OCI-LY1 (cell line): ENCODE measurements around the gene GALNT10.

Source experiments
- EZH2 ChIP-seq: fragments of 200-600 bp; sonication (generic), shearing (Covaris generic); IDR thresholded peaks from 2 replicates; pipeline ENCODE4 v1.8.0; 2017; ENCODE audit warnings: borderline replicate concordance, mixed run types, mild to moderate bottlenecking, antibody characterized with exemption, low read length, moderate library complexity, mixed read lengths
- TF ChIP-seq, protein P1 (sequence below): fragments of 200-600 bp; sonication (generic), shearing (Covaris generic); IDR thresholded peaks from 2 replicates; pipeline ENCODE4 v1.5.1; 2017; ENCODE audit warnings: mild to moderate bottlenecking, antibody characterized with exemption, low read length, moderate library complexity, mixed read lengths

DNA sequence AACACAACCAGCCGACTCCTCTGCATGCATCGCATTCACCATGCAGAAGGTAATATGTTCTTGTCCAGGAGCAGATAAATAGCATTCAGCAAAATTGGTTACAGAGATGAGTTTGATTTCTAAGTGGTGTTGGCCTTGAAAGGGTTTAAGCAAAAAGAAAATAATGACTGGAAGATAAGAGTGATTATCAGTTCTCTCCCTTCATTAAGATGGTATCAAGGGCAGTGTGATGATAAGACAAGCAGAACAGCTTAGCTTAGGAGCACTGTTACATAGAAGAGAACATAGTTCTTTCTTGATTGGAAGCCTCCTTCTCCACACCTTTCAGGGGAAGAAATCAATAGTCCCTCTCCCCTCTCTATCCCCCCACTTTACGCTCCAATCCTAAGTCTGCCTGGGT is 121.5 kb downstream of the GALNT10 start:
- TF ChIP-seq, protein P1, sequence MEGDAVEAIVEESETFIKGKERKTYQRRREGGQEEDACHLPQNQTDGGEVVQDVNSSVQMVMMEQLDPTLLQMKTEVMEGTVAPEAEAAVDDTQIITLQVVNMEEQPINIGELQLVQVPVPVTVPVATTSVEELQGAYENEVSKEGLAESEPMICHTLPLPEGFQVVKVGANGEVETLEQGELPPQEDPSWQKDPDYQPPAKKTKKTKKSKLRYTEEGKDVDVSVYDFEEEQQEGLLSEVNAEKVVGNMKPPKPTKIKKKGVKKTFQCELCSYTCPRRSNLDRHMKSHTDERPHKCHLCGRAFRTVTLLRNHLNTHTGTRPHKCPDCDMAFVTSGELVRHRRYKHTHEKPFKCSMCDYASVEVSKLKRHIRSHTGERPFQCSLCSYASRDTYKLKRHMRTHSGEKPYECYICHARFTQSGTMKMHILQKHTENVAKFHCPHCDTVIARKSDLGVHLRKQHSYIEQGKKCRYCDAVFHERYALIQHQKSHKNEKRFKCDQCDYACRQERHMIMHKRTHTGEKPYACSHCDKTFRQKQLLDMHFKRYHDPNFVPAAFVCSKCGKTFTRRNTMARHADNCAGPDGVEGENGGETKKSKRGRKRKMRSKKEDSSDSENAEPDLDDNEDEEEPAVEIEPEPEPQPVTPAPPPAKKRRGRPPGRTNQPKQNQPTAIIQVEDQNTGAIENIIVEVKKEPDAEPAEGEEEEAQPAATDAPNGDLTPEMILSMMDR, result no peak
- TF ChIP-seq EZH2, result no peak
